ENCODE measurements around the gene CCDC9.

Gene CCDC9

GRCh38 chr19:47221890-47222289 lies 34.4 kb upstream of the CCDC9 start:
- TF ChIP-seq CSRNP3 (CRISPR knock-in tag; IDR thresholded peaks at IDR 0.05) = no peak
- TF ChIP-seq, protein P1, sequence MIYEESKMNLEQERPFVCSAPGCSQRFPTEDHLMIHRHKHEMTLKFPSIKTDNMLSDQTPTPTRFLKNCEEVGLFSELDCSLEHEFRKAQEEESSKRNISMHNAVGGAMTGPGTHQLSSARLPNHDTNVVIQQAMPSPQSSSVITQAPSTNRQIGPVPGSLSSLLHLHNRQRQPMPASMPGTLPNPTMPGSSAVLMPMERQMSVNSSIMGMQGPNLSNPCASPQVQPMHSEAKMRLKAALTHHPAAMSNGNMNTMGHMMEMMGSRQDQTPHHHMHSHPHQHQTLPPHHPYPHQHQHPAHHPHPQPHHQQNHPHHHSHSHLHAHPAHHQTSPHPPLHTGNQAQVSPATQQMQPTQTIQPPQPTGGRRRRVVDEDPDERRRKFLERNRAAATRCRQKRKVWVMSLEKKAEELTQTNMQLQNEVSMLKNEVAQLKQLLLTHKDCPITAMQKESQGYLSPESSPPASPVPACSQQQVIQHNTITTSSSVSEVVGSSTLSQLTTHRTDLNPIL (CRISPR knock-in tag; IDR thresholded peaks at IDR 0.05; ENCODE audit: low read depth) = no peak
- TF ChIP-seq, protein P2, sequence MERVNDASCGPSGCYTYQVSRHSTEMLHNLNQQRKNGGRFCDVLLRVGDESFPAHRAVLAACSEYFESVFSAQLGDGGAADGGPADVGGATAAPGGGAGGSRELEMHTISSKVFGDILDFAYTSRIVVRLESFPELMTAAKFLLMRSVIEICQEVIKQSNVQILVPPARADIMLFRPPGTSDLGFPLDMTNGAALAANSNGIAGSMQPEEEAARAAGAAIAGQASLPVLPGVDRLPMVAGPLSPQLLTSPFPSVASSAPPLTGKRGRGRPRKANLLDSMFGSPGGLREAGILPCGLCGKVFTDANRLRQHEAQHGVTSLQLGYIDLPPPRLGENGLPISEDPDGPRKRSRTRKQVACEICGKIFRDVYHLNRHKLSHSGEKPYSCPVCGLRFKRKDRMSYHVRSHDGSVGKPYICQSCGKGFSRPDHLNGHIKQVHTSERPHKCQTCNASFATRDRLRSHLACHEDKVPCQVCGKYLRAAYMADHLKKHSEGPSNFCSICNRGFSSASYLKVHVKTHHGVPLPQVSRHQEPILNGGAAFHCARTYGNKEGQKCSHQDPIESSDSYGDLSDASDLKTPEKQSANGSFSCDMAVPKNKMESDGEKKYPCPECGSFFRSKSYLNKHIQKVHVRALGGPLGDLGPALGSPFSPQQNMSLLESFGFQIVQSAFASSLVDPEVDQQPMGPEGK (CRISPR knock-in tag; IDR thresholded peaks at IDR 0.05; ENCODE audit: borderline replicate concordance) = no peak
- no peak for TF ChIP-seq BACH2 (CRISPR knock-in tag; IDR thresholded peaks at IDR 0.05; ENCODE audit: borderline replicate concordance)
- TF ChIP-seq ESRRG (CRISPR knock-in tag; IDR thresholded peaks at IDR 0.05) = no peak
- no peak for TF ChIP-seq CSDC2 (CRISPR knock-in tag; IDR thresholded peaks at IDR 0.05)
- no peak for TF ChIP-seq ZNF565 (CRISPR knock-in tag; conservative IDR thresholded peaks at IDR 0.05; ENCODE audit: low read depth)
- no peak for TF ChIP-seq PPARA (CRISPR knock-in tag; IDR thresholded peaks at IDR 0.05; ENCODE audit: borderline replicate concordance)
- TF ChIP-seq ZFP30 (CRISPR knock-in tag; IDR thresholded peaks at IDR 0.05) = no peak
- TF ChIP-seq TSHZ2 (CRISPR knock-in tag; IDR thresholded peaks at IDR 0.05) = no peak
- no peak for TF ChIP-seq ZNF8 (CRISPR knock-in tag; IDR thresholded peaks at IDR 0.05)
- no peak for TF ChIP-seq ZFP3 (CRISPR knock-in tag; IDR thresholded peaks at IDR 0.05)
- TF ChIP-seq SNAI2 (CRISPR knock-in tag; IDR thresholded peaks at IDR 0.05) = no peak
- TF ChIP-seq ZNF70 (CRISPR knock-in tag; IDR thresholded peaks at IDR 0.05) = no peak
- no peak for TF ChIP-seq ARNTL (CRISPR knock-in tag; IDR thresholded peaks at IDR 0.05; ENCODE audit: borderline replicate concordance, low read depth)
- no peak for TF ChIP-seq RARB (CRISPR knock-in tag; IDR thresholded peaks at IDR 0.05)
- TF ChIP-seq ZC3H10 (CRISPR knock-in tag; IDR thresholded peaks at IDR 0.05) = no peak
- TF ChIP-seq ISL1 (CRISPR knock-in tag; IDR thresholded peaks at IDR 0.05) = no peak
- no peak for TF ChIP-seq OSR1 (CRISPR knock-in tag; IDR thresholded peaks at IDR 0.05)
- no peak for TF ChIP-seq TCF4 (CRISPR knock-in tag; IDR thresholded peaks at IDR 0.05; ENCODE audit: borderline replicate concordance)
- no peak for ATAC-seq

DNA sequence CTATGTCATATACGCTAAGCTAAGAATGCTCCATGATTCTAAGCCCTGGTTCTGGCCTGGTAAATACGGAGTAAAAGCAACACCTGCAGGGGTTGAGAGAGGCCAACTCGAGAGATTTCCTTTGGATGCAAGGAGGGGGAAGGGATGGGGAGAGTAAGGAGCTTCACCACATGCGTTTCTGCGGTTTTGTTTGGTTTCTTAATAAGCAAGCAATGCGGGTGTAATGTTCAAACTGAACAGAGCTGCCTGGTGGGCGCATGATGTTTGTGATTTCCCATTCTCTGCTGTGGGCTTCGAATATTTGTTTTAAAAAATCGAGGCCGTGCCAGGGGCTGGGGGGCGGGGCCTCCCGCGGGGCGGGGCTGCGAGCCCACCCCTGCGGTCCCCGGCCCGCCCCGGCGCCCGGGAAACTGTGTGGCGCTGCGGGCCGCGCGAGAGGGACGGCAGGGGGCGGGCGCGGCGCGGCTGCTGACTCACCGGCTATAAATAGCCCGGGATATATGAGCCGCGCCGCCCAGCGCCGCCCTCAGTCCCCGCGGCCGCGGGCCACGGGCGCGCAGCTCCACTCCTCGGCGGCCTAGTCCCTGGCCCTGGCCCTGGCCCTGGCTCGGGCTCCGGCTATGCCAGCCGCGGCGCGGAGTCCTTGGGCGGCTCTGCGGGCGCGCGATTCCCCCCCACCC lies 30.4 kb upstream of the CCDC9 start:
- ATAC-seq = peak; percentile 78
- TF ChIP-seq OSR1 (CRISPR knock-in tag; IDR thresholded peaks at IDR 0.05) (no peak), ZFP30 (CRISPR knock-in tag; IDR thresholded peaks at IDR 0.05) (no peak), ZNF70 (CRISPR knock-in tag; IDR thresholded peaks at IDR 0.05) (no peak), ZNF565 (CRISPR knock-in tag; conservative IDR thresholded peaks at IDR 0.05; ENCODE audit: low read depth) (no peak), CSDC2 (CRISPR knock-in tag; IDR thresholded peaks at IDR 0.05) (no peak), TOX (CRISPR knock-in tag; IDR thresholded peaks at IDR 0.05; ENCODE audit: borderline replicate concordance) (no peak), TCF4 (CRISPR knock-in tag; IDR thresholded peaks at IDR 0.05; ENCODE audit: borderline replicate concordance) (no peak), ISL1 (CRISPR knock-in tag; IDR thresholded peaks at IDR 0.05) (no peak), ESRRG (CRISPR knock-in tag; IDR thresholded peaks at IDR 0.05) (no peak), RARB (CRISPR knock-in tag; IDR thresholded peaks at IDR 0.05) (no peak), BACH2 (CRISPR knock-in tag; IDR thresholded peaks at IDR 0.05; ENCODE audit: borderline replicate concordance) (no peak), CSRNP3 (CRISPR knock-in tag; IDR thresholded peaks at IDR 0.05) (no peak), ZNF8 (CRISPR knock-in tag; IDR thresholded peaks at IDR 0.05) (no peak), ZFP3 (CRISPR knock-in tag; IDR thresholded peaks at IDR 0.05) (no peak), PPARA (CRISPR knock-in tag; IDR thresholded peaks at IDR 0.05; ENCODE audit: borderline replicate concordance) (no peak), GLIS3 (CRISPR knock-in tag; IDR thresholded peaks at IDR 0.05) (peak; percentile 45; the same call in 1 of the 2 replicates)
- TF ChIP-seq, protein P2 (CRISPR knock-in tag; IDR thresholded peaks at IDR 0.05; ENCODE audit: borderline replicate concordance) = no peak
- TF ChIP-seq, protein P1 (CRISPR knock-in tag; IDR thresholded peaks at IDR 0.05; ENCODE audit: low read depth) = no peak

Data from SK-N-SH treated with all-trans-retinoic acid at 6 μM for 48 hours (cell line).